Liver (tissue), 9 donors: ENCODE data around the gene EPHB2. TPM values are rescaled to one million over a fixed set of nuclear protein-coding genes. Genes with fewer than 3 reads are reported as not detected.

ENCODE experiments used
- DNase-seq: peaks from one replicate; pipeline ENCODE4 v3.0.0-alpha.2; 2017; ENCODE audit warnings: low spot score
- H3K27ac ChIP-seq, 2 donors: one replicate each; pipeline ENCODE4 v1.7.0; 2013; ENCODE audit warnings: inconsistent platforms in 2 of 2, low read length in 2 of 2, control low read depth in 1 of 2, low read depth in 1 of 2, mild to moderate bottlenecking in 1 of 2
- H3K27me3 ChIP-seq, 4 donors: one replicate each; pipeline versions ENCODE4 v1.6.1 to v1.7.0; 2013; ENCODE audit warnings: low read length in 3 of 4, inconsistent platforms in 1 of 4, mild to moderate bottlenecking in 1 of 4, moderate library complexity in 1 of 4; ENCODE audit not compliant: control insufficient read depth in 4 of 4, insufficient read depth in 4 of 4
- H3K36me3 ChIP-seq, 4 donors: one replicate each; pipeline versions ENCODE4 v1.6.1 to v1.7.0; 2013; ENCODE audit warnings: low read length in 3 of 4, mild to moderate bottlenecking in 3 of 4, low read depth in 1 of 4, moderate library complexity in 1 of 4; ENCODE audit not compliant: control insufficient read depth in 4 of 4, insufficient read depth in 3 of 4
- H3K4me1 ChIP-seq, 4 donors: one replicate each; pipeline versions ENCODE4 v1.6.1 to v1.7.0; 2013; ENCODE audit warnings: low read length in 3 of 4, mild to moderate bottlenecking in 3 of 4, moderate library complexity in 1 of 4; ENCODE audit not compliant: control insufficient read depth in 4 of 4, insufficient read depth in 4 of 4
- H3K4me3 ChIP-seq, 3 donors: one replicate each; pipeline versions ENCODE4 v1.6.1 to v1.7.0; 2013; ENCODE audit warnings: low read length in 3 of 3, control low read depth in 1 of 3, low read depth in 1 of 3, mild to moderate bottlenecking in 1 of 3
- H3K9ac ChIP-seq, 2 donors: one replicate each; pipeline ENCODE4 v1.7.0; 2013; ENCODE audit warnings: low read length in 2 of 2, mild to moderate bottlenecking in 2 of 2, moderate library complexity in 2 of 2, control low read depth in 1 of 2, low read depth in 1 of 2
- H3K9me3 ChIP-seq, 4 donors: one replicate each; pipeline versions ENCODE4 v1.6.1 to v1.7.0; 2013; ENCODE audit warnings: low read length in 3 of 4; ENCODE audit not compliant: control insufficient read depth in 4 of 4
- EGR1 ChIP-seq, 2 donors: IDR thresholded peaks; 2 replicates each; pipeline ENCODE4 v1.6.1; 2016 to 2018; ENCODE audit warnings: antibody characterized with exemption in 2 of 2, low read depth in 2 of 2
- FOXA1 ChIP-seq: IDR thresholded peaks from 2 replicates; pipeline ENCODE4 v1.6.1; 2016; ENCODE audit warnings: antibody characterized with exemption
- FOXA2 ChIP-seq: IDR thresholded peaks from 2 replicates; pipeline ENCODE4 v1.6.1; 2016; ENCODE audit warnings: antibody characterized with exemption
- GABPA ChIP-seq, 2 donors: IDR thresholded peaks in 1 of 2; conservative IDR thresholded peaks in 1 of 2; 2 replicates each; pipeline ENCODE4 v1.6.1; 2016; ENCODE audit warnings: antibody characterized with exemption in 2 of 2, mild to moderate bottlenecking in 1 of 2, moderate library complexity in 1 of 2
- HNF4A ChIP-seq, 2 donors: conservative IDR thresholded peaks; 2 replicates each; pipeline ENCODE4 v1.6.1; 2016; ENCODE audit warnings: antibody characterized with exemption in 2 of 2, mild to moderate bottlenecking in 2 of 2
- HNF4G ChIP-seq: IDR thresholded peaks from 2 replicates; pipeline ENCODE4 v1.6.1; 2016; ENCODE audit warnings: antibody characterized with exemption
- NR2F2 ChIP-seq: IDR thresholded peaks from 2 replicates; pipeline ENCODE4 v1.6.1; 2016; ENCODE audit warnings: antibody characterized with exemption
- RAD21 ChIP-seq, 2 donors: IDR thresholded peaks; 2 replicates each; pipeline ENCODE4 v1.6.1; 2016; ENCODE audit warnings: antibody characterized with exemption in 2 of 2, mild to moderate bottlenecking in 2 of 2
- RXRA ChIP-seq, 2 donors: IDR thresholded peaks; 2 replicates each; pipeline ENCODE4 v1.6.1; 2017 to 2018; ENCODE audit warnings: antibody characterized with exemption in 2 of 2, mild to moderate bottlenecking in 1 of 2
- SP1 ChIP-seq: IDR thresholded peaks from 2 replicates; pipeline ENCODE4 v1.6.1; 2018; ENCODE audit warnings: antibody characterized with exemption, mild to moderate bottlenecking
- TAF1 ChIP-seq: conservative IDR thresholded peaks from 2 replicates; pipeline ENCODE4 v1.6.1; 2016; ENCODE audit warnings: antibody characterized with exemption, mild to moderate bottlenecking
- YY1 ChIP-seq: IDR thresholded peaks from 2 replicates; pipeline ENCODE4 v1.6.1; 2016; ENCODE audit warnings: antibody characterized with exemption, mild to moderate bottlenecking
- WGBS: extraction: QIAGEN DNeasy Blood & Tissue Kit; methylation state at CpG from one replicate; pipeline ENCODE4 v1.1.7; 2013; 5-methylcytosine and 5-hydroxymethylcytosine counted together
- polyA plus RNA-seq, 2 donors: library from polyadenylated mRNA; stranded (reverse) in 1 of 2; unstranded in 1 of 2; fragments of 200-250 nt in 1 of 2; fragments of >200 nt in 1 of 2; fragmentation: Nextera tagmentation in 1 of 2; extraction: Ambion mirVana in 1 of 2; gene quantifications; one replicate each; pipeline versions ENCODE4 v1.2.1 to v1.2.3, GENCODE V29; 2013 to 2015
- total RNA-seq, 2 donors: library from RNA; depleted of rRNA; stranded (reverse); fragments of >200 nt; gene quantifications; one replicate each; pipeline ENCODE4 v1.2.3, GENCODE V29; 2014
- TF ChIP-seq, protein P1 (sequence below): IDR thresholded peaks from 2 replicates; pipeline ENCODE4 v1.6.1; 2016; ENCODE audit warnings: antibody characterized with exemption
- TF ChIP-seq, protein P2 (sequence below): fragments of 150-350 bp; IDR thresholded peaks from 2 replicates; pipeline ENCODE4 v1.5.1; 2017; ENCODE audit warnings: improper control_type of control experiment, low read depth, low read length; ENCODE audit not compliant: missing input control
- TF ChIP-seq, protein P3 (sequence below): IDR thresholded peaks from 2 replicates; pipeline ENCODE4 v1.6.1; 2016; ENCODE audit warnings: antibody characterized with exemption
- TF ChIP-seq, protein P4 (sequence below): IDR thresholded peaks from 2 replicates; pipeline ENCODE4 v1.6.1; 2016; ENCODE audit warnings: antibody characterized with exemption, mild to moderate bottlenecking
- TF ChIP-seq, protein P5 (sequence below): IDR thresholded peaks from 2 replicates; pipeline ENCODE4 v1.6.1; 2016; ENCODE audit warnings: antibody characterized with exemption
- donor health status: healthy.
- donor health status: healthy.
- donor health status: healthy.
- donor health status: healthy.
- donor health status: healthy.

Gene EPHB2
- total and polyA plus RNA-seq, 4 donors: 0.07 to 1.0 (median 0.38) TPM

DNA sequence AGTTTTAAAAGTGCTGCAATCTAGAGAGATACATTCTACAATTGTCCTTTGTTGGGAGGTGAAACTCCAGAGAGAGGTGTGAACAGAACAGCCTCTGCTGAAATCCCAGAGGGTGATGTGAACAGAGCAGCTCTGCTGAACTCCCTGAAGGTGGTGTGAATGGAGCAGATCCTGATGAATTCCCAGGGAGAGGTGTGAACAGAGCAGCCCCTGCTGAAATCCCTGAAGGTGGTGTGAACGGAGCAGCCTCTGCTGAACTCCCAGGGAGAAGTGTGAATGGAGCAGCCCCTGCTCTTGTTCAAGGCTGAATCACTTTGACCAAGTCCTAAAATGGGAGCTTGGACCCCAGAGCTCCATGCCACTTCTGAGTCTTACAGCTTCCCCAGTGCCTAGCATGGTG lies 167.3 kb downstream of the EPHB2 start:
- H3K9ac ChIP-seq: no peak overlapping the region
- no peaks in the 10 kb centered on the region for H3K27me3 ChIP-seq
- WGBS: 87% methylated on average over 1 of the region's 1 CpG
- H3K36me3 ChIP-seq: no peaks in the 10 kb centered on the region
- H3K9me3 ChIP-seq: no peaks in the 10 kb centered on the region
- no peaks in the 10 kb centered on the region for H3K4me1 ChIP-seq
- H3K4me3 ChIP-seq: no peak overlapping the region
- DNase-seq: no peak
- H3K27ac ChIP-seq: no peak overlapping the region
- TF ChIP-seq, protein P1, sequence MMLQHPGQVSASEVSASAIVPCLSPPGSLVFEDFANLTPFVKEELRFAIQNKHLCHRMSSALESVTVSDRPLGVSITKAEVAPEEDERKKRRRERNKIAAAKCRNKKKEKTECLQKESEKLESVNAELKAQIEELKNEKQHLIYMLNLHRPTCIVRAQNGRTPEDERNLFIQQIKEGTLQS: no peak
- TF ChIP-seq SP1 (no peak), RXRA (IDR thresholded peaks at IDR 0.05) (no peak), NR2F2 (no peak), HNF4G (no peak), RAD21 (IDR thresholded peaks at IDR 0.05) (no peak), FOXA2 (no peak), EGR1 (IDR thresholded peaks at IDR 0.05; ENCODE audit: low read depth in 2 of 2) (no peak)
- TF ChIP-seq, protein P2, sequence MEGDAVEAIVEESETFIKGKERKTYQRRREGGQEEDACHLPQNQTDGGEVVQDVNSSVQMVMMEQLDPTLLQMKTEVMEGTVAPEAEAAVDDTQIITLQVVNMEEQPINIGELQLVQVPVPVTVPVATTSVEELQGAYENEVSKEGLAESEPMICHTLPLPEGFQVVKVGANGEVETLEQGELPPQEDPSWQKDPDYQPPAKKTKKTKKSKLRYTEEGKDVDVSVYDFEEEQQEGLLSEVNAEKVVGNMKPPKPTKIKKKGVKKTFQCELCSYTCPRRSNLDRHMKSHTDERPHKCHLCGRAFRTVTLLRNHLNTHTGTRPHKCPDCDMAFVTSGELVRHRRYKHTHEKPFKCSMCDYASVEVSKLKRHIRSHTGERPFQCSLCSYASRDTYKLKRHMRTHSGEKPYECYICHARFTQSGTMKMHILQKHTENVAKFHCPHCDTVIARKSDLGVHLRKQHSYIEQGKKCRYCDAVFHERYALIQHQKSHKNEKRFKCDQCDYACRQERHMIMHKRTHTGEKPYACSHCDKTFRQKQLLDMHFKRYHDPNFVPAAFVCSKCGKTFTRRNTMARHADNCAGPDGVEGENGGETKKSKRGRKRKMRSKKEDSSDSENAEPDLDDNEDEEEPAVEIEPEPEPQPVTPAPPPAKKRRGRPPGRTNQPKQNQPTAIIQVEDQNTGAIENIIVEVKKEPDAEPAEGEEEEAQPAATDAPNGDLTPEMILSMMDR: no peak
- TF ChIP-seq, protein P3, sequence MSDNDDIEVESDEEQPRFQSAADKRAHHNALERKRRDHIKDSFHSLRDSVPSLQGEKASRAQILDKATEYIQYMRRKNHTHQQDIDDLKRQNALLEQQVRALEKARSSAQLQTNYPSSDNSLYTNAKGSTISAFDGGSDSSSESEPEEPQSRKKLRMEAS: no peak
- TF ChIP-seq, protein P4, sequence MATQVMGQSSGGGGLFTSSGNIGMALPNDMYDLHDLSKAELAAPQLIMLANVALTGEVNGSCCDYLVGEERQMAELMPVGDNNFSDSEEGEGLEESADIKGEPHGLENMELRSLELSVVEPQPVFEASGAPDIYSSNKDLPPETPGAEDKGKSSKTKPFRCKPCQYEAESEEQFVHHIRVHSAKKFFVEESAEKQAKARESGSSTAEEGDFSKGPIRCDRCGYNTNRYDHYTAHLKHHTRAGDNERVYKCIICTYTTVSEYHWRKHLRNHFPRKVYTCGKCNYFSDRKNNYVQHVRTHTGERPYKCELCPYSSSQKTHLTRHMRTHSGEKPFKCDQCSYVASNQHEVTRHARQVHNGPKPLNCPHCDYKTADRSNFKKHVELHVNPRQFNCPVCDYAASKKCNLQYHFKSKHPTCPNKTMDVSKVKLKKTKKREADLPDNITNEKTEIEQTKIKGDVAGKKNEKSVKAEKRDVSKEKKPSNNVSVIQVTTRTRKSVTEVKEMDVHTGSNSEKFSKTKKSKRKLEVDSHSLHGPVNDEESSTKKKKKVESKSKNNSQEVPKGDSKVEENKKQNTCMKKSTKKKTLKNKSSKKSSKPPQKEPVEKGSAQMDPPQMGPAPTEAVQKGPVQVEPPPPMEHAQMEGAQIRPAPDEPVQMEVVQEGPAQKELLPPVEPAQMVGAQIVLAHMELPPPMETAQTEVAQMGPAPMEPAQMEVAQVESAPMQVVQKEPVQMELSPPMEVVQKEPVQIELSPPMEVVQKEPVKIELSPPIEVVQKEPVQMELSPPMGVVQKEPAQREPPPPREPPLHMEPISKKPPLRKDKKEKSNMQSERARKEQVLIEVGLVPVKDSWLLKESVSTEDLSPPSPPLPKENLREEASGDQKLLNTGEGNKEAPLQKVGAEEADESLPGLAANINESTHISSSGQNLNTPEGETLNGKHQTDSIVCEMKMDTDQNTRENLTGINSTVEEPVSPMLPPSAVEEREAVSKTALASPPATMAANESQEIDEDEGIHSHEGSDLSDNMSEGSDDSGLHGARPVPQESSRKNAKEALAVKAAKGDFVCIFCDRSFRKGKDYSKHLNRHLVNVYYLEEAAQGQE: no peak

DNA sequence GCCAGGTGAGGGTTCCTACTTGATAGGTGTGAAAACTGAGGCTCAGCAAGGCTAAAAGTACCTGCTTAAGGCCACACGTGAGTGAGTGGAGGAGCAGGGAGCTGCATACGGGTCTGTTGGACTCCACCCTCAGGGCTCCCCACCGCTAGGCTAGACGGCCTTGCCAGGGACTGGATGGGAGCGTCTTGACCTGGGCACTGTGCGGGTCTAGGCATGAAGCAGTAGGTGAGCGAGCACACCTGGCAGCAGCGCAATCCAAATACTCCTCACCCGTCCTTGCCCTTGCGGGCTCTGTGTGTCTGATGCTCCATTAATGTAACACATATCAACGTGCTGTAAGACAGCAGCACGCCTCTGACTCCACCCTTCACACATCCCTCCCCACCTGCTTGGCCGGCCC lies 168.0 kb downstream of the EPHB2 start:
- 74% methylated on average over 13 of the region's 13 CpGs for WGBS
- TF ChIP-seq TAF1 (no peak), FOXA1 (no peak), NR2F2 (no peak), EGR1 (IDR thresholded peaks at IDR 0.05; ENCODE audit: low read depth in 2 of 2) (no peak), SP1 (no peak), RAD21 (IDR thresholded peaks at IDR 0.05) (no peak), RXRA (IDR thresholded peaks at IDR 0.05) (no peak), GABPA (IDR thresholded peaks at IDR 0.05 in 1 of 2, conservative IDR thresholded peaks at IDR 0.05 in 1 of 2) (no peak), FOXA2 (no peak), HNF4A (conservative IDR thresholded peaks at IDR 0.05) (no peak), YY1 (no peak)
- TF ChIP-seq, protein P3: no peak
- TF ChIP-seq, protein P5, sequence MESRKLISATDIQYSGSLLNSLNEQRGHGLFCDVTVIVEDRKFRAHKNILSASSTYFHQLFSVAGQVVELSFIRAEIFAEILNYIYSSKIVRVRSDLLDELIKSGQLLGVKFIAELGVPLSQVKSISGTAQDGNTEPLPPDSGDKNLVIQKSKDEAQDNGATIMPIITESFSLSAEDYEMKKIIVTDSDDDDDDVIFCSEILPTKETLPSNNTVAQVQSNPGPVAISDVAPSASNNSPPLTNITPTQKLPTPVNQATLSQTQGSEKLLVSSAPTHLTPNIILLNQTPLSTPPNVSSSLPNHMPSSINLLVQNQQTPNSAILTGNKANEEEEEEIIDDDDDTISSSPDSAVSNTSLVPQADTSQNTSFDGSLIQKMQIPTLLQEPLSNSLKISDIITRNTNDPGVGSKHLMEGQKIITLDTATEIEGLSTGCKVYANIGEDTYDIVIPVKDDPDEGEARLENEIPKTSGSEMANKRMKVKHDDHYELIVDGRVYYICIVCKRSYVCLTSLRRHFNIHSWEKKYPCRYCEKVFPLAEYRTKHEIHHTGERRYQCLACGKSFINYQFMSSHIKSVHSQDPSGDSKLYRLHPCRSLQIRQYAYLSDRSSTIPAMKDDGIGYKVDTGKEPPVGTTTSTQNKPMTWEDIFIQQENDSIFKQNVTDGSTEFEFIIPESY: no peak
- TF ChIP-seq, protein P2: no peak
- TF ChIP-seq, protein P1: no peak
- H3K9ac ChIP-seq: no peak overlapping the region
- H3K4me1 ChIP-seq: no peaks in the 10 kb centered on the region
- H3K27me3 ChIP-seq: no peaks in the 10 kb centered on the region
- H3K27ac ChIP-seq: no peak overlapping the region
- H3K36me3 ChIP-seq: no peaks in the 10 kb centered on the region
- no peak for DNase-seq
- no peaks in the 10 kb centered on the region for H3K9me3 ChIP-seq
- no peak overlapping the region for H3K4me3 ChIP-seq
